HepG2 (cell line): ENCODE measurements around the gene KISS1. TPM values are rescaled to one million over a fixed set of nuclear protein-coding genes. Genes with fewer than 3 reads are reported as not detected.
A peak's percentile ranks its signal among the peaks of the same experiment; 100 is the strongest.

ENCODE experiments used
- KMT2B ChIP-seq: IDR thresholded peaks from 2 replicates; pipeline ENCODE4 v1.6.1; 2016; ENCODE audit warnings: missing genetic modification reagents, missing compliant biosample characterization
- MED8 ChIP-seq: sonication (generic); formaldehyde crosslinking; IDR thresholded peaks from 2 replicates; pipeline ENCODE4 v1.8.1; 2023; ENCODE audit warnings: mild to moderate bottlenecking, missing genetic modification reagents; ENCODE audit not compliant: insufficient replicate concordance
- RBM39 ChIP-seq: fragments of 200-400 bp; formaldehyde crosslinking; IDR thresholded peaks from one replicate; pipeline ENCODE4 v1.6.1; 2018; ENCODE audit warnings: antibody characterized with exemption, mild to moderate bottlenecking, low read depth, low read length; ENCODE audit not compliant: poor library complexity, severe bottlenecking
- SIX4 ChIP-seq: sonication (generic); formaldehyde crosslinking; IDR thresholded peaks from 2 replicates; pipeline ENCODE4 v1.4.0; 2020; ENCODE audit warnings: missing genetic modification reagents
- TRIM24 ChIP-seq: sonication (generic); formaldehyde crosslinking; IDR thresholded peaks from 2 replicates; pipeline ENCODE4 v1.8.0; 2022; ENCODE audit warnings: mild to moderate bottlenecking, missing genetic modification reagents
- YY1 ChIP-seq: IDR thresholded peaks from 2 replicates; pipeline ENCODE4 v1.6.1; 2011; ENCODE audit warnings: low read length, low read depth, moderate library complexity, mild to moderate bottlenecking; ENCODE audit not compliant: insufficient read depth, insufficient replicate concordance
- ZFP1 ChIP-seq: IDR thresholded peaks from 2 replicates; pipeline ENCODE4 v1.6.1; 2016
- ZKSCAN1 ChIP-seq: fragments of 150-350 bp; IDR thresholded peaks from 2 replicates; pipeline ENCODE4 v1.6.1; 2014; ENCODE audit warnings: low read length
- ZKSCAN8 ChIP-seq: IDR thresholded peaks from 2 replicates; pipeline ENCODE4 v1.6.1; 2016; ENCODE audit warnings: borderline replicate concordance, missing genetic modification reagents, missing compliant biosample characterization
- ZNF143 ChIP-seq: sonication (generic); formaldehyde crosslinking; IDR thresholded peaks from 2 replicates; pipeline ENCODE4 v1.4.0; 2020; ENCODE audit warnings: missing genetic modification reagents
- ZNF569 ChIP-seq: sonication (generic); formaldehyde crosslinking; IDR thresholded peaks from 2 replicates; pipeline ENCODE4 v1.5.0; 2020; ENCODE audit warnings: mild to moderate bottlenecking, missing genetic modification reagents, moderate library complexity, borderline replicate concordance
- ZNF570 ChIP-seq: sonication (generic); formaldehyde crosslinking; IDR thresholded peaks from 2 replicates; pipeline ENCODE4 v1.4.0; 2020; ENCODE audit warnings: mild to moderate bottlenecking, missing genetic modification reagents, borderline replicate concordance
- ZNF605 ChIP-seq: sonication (generic); formaldehyde crosslinking; IDR thresholded peaks from 2 replicates; pipeline ENCODE4 v1.8.0; 2022; ENCODE audit warnings: mild to moderate bottlenecking, missing genetic modification reagents
- ZSCAN25 ChIP-seq: sonication (generic); formaldehyde crosslinking; IDR thresholded peaks from 2 replicates; pipeline ENCODE4 v1.8.0; 2022; ENCODE audit warnings: mild to moderate bottlenecking, missing genetic modification reagents
- polyA plus RNA-seq, 8 experiments: library from polyadenylated mRNA; depleted of rRNA in 3 of 8; stranded (reverse) in 7 of 8; unstranded in 1 of 8; fragments of >200 nt; fragmentation: Illumina TruSeq in 4 of 8; extraction: Trizol in 4 of 8; gene quantifications; 2 replicates each; pipeline versions ENCODE4 v1.2.1 to v1.2.3, GENCODE V29; 2011 to 2016; ENCODE audit warnings: low read depth in 4 of 8, missing spikeins in 1 of 8, mixed read lengths in 1 of 8; ENCODE audit not compliant: insufficient read depth in 1 of 8
- total RNA-seq, 5 experiments: library from RNA; depleted of rRNA; stranded (reverse); fragments of >200 nt; fragmentation: Illumina TruSeq; extraction: Trizol; gene quantifications; 2 replicates each; pipeline ENCODE4 v1.2.3, GENCODE V29; 2016; ENCODE audit warnings: low read depth in 1 of 5
- TF ChIP-seq, protein P1 (sequence below): IDR thresholded peaks from 2 replicates; pipeline ENCODE4 v1.6.1; 2016; ENCODE audit warnings: low read depth, control low read depth
- TF ChIP-seq, protein P2 (sequence below): sonication (generic); formaldehyde crosslinking; IDR thresholded peaks from 2 replicates; pipeline ENCODE4 v1.4.0; 2020; ENCODE audit warnings: missing genetic modification reagents
- TF ChIP-seq, protein P3 (sequence below): sonication (generic); formaldehyde crosslinking; IDR thresholded peaks from 2 replicates; pipeline ENCODE4 v1.8.0; 2022; ENCODE audit warnings: mild to moderate bottlenecking, missing genetic modification reagents, borderline replicate concordance
- TF ChIP-seq, protein P4 (sequence below): sonication (generic); formaldehyde crosslinking; IDR thresholded peaks from 2 replicates; pipeline ENCODE4 v1.5.0; 2020; ENCODE audit warnings: missing genetic modification reagents
- TF ChIP-seq, protein P5 (sequence below): sonication (generic); formaldehyde crosslinking; IDR thresholded peaks from 2 replicates; pipeline ENCODE4 v1.8.0; 2022; ENCODE audit warnings: missing genetic modification reagents, mild to moderate bottlenecking, inconsistent platforms, borderline replicate concordance
- TF ChIP-seq, protein P6 (sequence below): sonication (generic); formaldehyde crosslinking; IDR thresholded peaks from 2 replicates; pipeline ENCODE4 v1.8.0; 2022; ENCODE audit warnings: missing genetic modification reagents, mild to moderate bottlenecking, moderate library complexity, borderline replicate concordance

The KISS1 gene
- total and polyA plus RNA-seq, 2 of the 13 experiments (the other 11 are each of a cell fraction or from before 2014, with no cell fraction given), result 0.24 to 0.80 TPM

DNA sequence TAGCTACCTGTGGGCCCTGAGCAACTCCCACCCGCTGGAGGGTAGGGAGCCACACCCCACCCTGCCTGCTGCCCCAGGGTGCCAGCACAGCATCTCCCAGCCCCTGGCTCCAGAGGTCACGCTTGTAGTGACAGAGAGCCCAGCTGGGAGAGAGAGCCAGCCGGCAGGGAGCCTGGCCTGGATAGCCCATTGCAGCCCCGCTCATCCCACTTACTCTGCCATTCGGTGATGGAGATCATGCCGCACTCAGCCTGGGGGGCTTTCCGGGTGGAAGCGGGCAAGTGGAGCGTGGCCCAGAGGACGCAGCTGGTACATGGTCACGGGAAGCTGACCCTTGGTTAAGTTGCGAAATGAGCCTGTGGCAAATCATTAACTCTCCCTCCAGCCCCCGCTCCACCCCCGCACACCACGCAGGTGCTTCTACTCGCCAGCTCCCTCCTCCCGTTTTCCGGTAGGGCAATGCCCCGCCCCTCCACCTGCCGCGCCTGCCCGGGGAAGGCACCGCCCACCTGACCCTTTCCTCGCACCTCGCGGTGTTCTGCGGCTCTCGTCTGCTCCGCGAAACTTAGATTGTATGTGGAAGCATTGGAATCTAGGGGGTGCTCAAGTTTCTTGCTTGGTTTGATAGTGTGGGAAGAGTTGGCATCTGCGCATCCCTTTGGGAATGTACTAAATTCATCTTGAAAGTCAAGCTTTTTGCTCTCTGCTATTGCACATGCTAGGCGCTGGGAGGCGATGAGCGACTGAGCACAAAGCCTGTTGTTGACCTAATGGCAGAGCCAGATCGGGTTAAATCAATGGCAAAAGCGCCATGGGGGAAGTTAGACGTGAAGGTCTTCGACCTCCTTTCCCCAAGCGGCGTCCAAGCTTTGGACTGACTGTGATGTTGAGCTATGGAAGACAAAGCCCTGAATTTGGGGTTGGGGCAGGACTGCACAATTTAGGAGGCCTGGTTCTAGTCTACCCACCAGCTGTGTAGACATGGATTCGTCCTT is 17.7 kb upstream of the KISS1 start, which contains the start of gene GOLT1A (continued):
- no peak for TF ChIP-seq ZNF570 (CRISPR knock-in tag)
- TF ChIP-seq SIX4 (CRISPR knock-in tag), result peak; percentile 45; the same call in 1 of the 2 replicates
- no peak for TF ChIP-seq ZSCAN25 (CRISPR knock-in tag)
- peak; percentile 75 for TF ChIP-seq KMT2B (CRISPR knock-in tag)
- TF ChIP-seq YY1, result peak; percentile 56
- TF ChIP-seq, protein P1, sequence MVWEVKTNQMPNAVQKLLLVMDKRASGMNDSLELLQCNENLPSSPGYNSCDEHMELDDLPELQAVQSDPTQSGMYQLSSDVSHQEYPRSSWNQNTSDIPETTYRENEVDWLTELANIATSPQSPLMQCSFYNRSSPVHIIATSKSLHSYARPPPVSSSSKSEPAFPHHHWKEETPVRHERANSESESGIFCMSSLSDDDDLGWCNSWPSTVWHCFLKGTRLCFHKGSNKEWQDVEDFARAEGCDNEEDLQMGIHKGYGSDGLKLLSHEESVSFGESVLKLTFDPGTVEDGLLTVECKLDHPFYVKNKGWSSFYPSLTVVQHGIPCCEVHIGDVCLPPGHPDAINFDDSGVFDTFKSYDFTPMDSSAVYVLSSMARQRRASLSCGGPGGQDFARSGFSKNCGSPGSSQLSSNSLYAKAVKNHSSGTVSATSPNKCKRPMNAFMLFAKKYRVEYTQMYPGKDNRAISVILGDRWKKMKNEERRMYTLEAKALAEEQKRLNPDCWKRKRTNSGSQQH, result no peak
- peak; percentile 18; the same call in 1 of the 2 replicates for TF ChIP-seq ZNF143 (CRISPR knock-in tag)
- TF ChIP-seq ZFP1 (CRISPR knock-in tag), result no peak
- TF ChIP-seq, protein P2, sequence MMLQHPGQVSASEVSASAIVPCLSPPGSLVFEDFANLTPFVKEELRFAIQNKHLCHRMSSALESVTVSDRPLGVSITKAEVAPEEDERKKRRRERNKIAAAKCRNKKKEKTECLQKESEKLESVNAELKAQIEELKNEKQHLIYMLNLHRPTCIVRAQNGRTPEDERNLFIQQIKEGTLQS (CRISPR knock-in tag), result peak; percentile 24; the same call in 1 of the 2 replicates
- TF ChIP-seq ZNF569, result peak; percentile 67; the same call in 1 of the 2 replicates
- TF ChIP-seq, protein P3, sequence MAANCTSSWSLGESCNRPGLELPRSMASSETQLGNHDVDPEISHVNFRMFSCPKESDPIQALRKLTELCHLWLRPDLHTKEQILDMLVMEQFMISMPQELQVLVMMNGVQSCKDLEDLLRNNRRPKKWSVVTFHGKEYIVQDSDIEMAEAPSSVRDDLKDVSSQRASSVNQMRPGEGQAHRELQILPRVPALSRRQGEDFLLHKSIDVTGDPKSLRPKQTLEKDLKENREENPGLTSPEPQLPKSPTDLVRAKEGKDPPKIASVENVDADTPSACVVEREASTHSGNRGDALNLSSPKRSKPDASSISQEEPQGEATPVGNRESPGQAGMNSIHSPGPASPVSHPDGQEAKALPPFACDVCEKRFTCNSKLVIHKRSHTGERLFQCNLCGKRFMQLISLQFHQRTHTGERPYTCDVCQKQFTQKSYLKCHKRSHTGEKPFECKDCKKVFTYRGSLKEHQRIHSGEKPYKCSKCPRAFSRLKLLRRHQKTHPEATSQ (CRISPR knock-in tag), result no peak; the same call in 1 of the 2 replicates
- TF ChIP-seq, protein P4, sequence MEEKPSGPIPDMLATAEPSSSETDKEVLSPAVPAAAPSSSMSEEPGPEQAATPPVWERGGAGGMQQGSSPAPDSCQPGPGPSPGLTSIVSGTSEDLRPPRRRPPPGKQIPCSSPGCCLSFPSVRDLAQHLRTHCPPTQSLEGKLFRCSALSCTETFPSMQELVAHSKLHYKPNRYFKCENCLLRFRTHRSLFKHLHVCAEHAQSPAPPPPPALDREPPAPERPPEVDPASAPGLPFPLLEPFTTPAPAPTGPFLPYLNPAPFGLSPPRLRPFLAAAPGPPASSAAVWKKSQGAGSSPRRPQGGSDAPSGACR (CRISPR knock-in tag), result no peak; the same call in 1 of the 2 replicates
- peak; percentile 75 for TF ChIP-seq MED8 (CRISPR knock-in tag)
- TF ChIP-seq RBM39, result no peak
- TF ChIP-seq, protein P5, sequence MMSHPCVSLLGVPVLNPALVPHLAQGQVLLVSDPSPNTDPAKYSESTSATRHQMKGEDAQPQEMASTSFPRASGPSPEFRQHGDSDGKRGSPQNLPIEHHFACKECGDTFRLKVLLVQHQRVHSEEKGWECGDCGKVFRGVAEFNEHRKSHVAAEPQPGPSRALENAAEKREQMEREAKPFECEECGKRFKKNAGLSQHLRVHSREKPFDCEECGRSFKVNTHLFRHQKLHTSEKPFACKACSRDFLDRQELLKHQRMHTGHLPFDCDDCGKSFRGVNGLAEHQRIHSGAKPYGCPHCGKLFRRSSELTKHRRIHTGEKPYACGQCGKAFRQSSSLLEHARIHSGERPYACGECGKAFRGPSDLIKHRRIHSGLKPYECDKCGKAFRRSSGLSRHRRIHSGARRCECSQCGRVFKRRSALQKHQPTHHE, result peak; percentile 91; the same call in 1 of the 2 replicates
- TF ChIP-seq TRIM24, result no peak
- TF ChIP-seq, protein P6, sequence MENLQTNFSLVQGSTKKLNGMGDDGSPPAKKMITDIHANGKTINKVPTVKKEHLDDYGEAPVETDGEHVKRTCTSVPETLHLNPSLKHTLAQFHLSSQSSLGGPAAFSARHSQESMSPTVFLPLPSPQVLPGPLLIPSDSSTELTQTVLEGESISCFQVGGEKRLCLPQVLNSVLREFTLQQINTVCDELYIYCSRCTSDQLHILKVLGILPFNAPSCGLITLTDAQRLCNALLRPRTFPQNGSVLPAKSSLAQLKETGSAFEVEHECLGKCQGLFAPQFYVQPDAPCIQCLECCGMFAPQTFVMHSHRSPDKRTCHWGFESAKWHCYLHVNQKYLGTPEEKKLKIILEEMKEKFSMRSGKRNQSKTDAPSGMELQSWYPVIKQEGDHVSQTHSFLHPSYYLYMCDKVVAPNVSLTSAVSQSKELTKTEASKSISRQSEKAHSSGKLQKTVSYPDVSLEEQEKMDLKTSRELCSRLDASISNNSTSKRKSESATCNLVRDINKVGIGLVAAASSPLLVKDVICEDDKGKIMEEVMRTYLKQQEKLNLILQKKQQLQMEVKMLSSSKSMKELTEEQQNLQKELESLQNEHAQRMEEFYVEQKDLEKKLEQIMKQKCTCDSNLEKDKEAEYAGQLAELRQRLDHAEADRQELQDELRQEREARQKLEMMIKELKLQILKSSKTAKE (CRISPR knock-in tag), result no peak
- no peak for TF ChIP-seq ZKSCAN1
- peak; percentile 98 for TF ChIP-seq ZNF605
- TF ChIP-seq ZKSCAN8 (CRISPR knock-in tag), result peak; percentile 27; the same call in 1 of the 2 replicates
